ENCODE measurements around the gene PNPLA7.

The PNPLA7 gene

DNA sequence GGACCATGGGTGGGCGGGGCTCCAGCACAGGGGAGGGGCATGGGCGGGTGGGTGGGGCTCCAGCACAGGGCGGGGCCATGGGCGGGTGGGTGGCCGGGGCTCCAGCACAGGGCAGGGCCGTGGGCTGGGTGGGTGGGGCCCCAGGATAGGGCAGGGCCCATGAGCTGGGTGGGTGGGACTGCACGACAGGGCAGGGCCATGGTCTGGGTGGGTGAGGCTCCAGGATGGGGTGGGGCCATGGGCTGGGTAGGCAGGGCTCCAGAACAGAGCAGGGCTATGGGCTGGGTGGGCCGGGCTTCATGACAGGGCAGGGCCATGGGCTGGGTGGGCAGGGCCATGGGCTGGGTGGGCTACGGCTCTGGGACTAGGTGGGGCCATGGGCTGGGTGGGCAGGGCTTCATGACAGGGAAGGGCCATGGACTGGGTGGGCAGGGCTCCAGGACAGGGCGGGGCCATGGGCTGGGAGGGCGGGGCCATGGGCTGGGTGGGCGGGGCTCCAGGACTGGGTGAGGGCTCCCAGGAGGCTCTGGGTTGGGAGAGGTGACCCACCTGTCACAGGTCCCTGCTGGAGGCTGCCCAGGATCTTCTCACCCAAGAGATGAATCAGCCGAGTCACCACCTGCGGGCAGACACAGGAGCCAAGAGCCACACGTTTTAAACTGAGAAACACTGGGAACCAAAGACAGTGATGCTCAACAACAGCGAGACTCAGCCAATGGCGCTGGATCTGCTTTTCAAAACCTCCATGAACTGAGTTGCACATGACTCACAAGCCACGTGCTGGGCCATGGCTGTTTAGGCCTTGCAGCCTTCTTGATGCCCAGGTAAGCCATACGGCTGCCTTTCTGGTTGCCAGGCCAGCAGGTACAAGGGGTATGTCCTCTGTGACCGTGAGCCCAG, 57.5 kb downstream of the PNPLA7 start:
- no peak for DNase-seq

DNA sequence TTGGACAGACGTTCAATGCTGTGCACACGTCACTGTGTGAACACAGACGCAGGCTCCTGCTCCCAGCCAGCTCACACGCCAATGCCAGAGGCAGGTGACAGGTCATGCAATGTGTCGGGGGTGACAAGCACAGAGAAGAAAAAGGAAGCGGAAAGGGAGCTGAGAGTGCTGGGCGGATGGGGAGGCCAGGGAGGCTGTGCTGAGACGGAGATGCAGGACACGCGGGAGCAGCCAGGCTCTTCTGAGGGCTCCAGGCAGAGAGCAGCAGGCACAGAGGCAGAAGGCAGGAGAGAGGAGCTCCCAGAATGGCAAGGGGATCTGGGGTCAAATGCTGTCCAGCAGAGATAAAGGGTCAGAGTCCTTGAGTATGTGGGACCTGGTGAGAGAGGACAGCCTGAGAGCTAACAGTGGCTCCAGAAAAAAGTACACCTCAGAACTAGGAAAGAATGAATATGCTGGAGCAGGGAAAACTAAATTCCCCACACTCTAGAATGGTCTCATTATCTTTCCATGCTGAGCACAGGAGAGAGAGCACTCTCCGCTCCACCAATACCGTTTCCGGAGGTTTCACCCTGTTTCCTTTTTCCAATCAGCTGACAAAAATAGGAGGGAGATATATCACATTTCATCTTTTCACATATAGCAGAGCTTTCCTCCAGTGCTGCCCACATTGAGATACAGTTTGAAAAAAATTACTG, 58.3 kb downstream of the PNPLA7 start:
- no peak for DNase-seq

DNA sequence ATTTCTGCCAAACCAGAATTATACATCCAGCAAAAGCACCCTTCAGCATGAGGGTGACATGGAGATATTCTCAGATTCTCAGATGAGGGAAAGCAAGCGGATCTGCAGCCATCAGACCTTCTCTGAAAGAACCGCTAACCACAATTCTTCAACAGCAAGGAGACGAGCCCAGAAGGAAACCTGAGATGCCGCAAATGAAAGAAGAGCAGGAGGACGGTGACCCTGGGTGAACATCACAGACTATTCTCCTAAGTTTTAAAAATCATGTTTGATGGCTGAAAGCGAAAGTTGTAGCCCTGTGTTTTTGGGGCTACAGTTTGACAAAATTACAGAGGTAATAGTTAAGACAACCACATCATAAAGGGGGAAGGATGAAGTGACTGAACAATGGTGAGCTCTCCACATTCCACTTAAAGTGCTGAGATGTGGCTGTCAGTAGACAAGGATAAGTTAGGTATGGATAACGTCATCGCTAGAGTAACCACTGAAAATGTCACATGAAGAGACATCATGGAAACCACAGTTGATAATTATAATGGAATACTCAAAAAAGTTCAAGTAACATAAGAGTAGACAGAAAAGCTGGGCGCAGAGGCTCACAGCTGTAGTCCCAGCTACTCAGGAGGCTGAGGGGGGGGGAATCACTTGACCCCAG, 59.5 kb downstream of the PNPLA7 start:
- DNase-seq, result no peak

DNA sequence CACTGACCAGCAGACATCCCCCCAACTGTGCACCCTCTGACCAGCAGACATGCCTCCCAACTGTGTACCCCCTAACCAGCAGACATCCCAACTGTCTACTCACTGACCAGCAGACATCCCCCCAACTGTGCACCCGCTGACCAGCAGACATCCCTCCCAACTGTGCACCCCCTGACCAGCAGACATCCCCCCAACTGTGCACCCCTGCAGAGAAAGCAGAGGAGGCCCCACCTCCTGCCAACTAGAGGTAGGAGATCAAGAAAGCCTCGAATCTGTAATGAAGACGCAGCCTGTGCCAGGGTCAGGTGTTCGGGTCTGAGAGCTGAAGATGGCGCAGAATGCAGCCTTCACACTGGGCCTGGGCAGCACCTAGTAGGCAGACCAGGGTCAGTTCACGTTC, 61.3 kb downstream of the PNPLA7 start:
- DNase-seq, result no peak

DNA sequence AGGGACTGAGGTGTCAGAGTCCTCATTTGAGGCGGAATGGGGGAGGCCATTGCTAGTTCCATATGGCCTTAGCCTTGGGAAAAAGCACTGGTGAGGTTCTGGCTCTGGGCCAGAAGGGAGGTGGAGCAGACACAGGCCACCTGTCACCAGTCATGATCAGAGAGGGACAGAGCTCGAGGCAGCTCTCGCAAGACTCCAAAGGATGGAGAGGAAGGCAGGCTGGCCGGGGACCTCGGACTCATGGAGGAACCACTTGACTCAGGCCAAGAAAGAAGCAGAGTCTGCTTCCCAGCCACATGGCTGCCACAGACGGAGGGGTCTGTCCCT, 61.9 kb downstream of the PNPLA7 start:
- DNase-seq, result no peak

DNA sequence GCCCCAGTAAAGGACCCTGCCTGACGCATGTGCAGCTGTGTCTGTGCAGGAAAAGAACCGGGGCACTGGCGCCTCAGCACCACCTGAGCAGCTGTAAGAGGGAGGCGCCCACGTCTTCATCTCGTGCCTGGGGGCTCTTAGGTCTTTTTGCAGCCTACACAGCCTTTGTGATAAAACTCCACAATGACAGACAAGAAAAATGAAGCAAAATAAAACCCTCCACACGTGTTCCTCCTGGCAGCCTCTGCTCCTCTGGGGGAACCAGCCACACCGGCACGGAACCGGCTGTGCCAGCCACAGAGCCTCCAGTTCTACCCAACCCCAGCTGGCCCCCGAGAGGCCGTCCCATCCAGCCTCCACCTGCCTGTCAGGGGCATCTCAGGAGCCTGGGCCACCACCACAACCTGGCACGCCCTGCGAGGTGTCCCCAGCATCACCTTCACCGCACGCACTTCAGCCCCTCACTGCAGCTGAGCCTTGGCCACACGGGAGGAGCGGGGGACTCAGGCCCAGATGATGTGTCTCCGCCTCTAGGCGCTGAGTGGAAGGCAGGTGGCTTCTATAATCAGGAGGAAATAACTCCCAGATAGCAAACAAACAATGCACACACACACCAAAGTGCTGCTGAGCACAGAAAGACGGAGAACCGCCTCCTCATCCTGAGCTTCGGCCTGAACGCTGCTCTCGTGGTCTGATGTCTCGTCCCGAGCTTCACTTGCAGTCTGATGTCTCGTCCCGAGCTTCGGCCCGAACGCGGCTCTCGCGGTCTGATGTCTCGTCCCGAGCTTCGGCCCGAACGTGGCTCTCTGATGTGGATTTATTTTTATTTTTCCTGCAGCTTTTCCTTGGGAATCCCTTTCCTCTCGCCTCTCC, 62.5 kb downstream of the PNPLA7 start:
- DNase-seq, result no peak

DNA sequence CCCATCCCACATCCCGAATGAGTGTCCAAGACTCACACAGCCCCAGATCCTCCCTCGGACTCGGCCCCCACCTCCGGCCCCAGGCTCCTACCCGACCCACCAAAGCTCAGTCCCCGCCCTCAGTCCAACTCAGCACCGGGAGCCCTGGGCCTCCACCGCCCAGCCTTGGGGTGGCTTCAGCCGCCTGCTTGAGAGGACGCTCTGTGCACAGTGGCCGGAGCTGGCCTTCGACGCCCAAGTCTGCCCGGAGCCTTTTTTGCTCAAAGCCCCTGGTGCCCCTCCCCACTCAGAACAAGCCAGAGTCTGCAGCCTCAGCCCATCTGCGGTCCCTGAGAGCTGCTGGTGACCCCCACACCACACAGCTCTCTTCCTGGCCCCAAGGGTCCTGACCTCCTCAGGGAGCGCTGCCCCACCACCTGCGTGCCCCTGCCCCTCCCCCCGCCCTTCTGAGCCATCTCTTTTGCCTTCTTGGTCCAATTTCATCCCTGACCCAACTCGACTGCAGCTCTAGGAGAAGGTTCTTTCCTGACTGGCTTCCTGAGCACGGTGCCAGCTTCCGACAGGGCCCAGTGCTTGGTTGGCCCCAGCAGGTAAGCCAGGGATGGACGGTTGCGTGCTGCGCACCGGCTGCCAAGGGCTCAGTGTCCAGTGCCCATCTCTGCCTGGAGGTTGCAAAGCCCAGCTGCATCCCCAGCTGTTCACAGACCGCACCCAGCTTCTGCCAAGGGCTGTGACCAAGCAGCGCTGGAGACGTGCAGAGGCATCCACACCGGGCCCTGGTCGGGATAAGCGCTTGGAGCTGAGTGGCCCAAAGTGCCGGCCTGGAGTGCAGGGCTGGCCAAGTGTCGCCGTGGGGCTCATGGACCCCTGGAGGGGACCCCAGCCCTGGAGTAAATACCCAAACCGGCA, 63.4 kb downstream of the PNPLA7 start:
- no peak for DNase-seq

DNA sequence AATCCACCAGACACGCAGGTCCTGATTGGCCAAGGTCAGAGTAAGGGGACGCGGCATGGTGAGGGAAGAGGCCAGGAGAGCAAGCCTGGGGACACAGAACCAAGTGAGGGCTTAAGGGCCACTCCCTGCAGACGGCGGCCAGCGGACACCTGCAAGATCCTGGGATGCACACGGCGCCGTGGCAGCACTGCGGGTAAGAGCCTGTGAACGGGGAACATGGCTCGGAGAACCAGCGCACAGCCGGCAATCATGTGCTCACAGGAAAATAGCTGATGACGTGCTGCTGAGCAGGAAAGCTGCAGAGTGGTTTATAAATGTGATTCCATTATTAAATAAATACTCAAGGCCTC, 64.1 kb downstream of the PNPLA7 start:
- DNase-seq, result no peak

DNA sequence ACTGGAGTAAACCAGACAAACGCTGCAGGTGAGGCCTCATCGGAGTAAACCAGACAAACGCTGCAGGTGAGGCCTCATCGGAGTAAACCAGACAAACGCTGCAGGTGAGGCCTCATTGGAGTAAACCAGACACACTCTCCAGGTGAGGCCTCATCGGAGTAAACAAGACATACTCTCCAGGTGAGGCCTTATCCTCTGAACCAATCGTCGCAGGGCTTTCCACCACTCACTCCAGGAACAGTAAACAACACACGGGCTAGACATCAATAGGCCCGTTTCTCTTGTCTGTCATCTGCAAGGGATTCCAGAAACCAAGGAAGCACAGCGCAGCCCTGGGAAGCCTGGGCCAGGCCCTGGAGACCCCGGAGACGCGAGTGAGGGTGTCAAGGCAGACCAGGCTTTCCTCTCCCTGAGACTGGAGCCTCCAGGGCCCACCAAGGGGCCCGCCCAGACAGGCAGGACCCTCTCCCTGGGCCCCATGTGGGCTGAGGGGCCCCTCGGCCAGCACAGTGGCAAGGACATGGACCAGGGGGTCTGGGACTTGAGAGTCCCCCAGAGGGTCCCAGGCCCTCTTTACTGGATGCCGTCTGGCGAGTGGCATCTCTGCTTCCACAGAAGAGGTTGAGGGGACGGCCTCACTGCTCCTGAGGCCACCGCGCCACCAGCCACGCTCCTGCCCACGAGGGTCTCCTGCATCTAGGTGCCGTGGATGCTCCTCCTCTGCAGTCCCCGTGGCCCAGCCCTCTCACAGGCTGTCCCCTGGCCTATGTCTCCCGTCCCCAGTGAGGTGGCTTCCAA, 64.7 kb downstream of the PNPLA7 start:
- DNase-seq, result no peak

DNA sequence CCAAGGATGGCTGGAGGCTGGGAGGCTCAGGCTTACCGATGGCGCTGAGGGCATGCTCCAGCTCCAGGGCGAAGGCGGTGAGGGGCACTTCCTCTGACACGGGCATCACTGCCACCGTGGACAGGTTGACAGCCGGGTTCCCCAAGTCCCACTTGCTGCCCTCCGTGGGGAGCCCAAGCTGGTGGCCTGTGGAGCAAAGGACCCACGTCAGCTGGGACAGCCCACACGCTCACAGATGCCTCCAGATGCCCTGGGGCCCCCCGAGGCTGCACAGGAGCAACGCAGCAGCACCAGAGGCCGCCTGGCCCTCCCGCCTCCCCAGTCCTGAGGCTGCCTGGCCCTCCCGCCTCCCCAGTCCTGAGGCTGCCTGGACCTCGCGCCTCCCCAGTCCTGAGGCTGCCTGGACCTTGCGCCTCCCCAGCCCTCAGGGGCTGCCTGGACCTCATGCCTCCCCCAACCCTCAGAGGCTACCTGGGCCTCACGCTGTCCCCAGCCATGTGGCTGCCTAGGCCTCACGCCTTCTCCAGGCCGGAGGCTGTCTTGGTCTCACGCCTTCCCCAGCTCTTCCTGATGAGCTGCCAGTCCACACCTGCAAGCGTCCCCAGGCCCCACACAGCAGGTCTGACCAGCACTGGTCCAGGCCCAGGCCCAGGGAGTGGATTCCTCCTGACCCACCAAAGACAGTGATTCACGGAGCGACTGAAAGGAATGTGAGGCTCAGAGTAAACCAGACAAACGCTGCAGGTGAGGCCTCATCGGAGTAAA, 65.5 kb downstream of the PNPLA7 start:
- no peak for DNase-seq

DNA sequence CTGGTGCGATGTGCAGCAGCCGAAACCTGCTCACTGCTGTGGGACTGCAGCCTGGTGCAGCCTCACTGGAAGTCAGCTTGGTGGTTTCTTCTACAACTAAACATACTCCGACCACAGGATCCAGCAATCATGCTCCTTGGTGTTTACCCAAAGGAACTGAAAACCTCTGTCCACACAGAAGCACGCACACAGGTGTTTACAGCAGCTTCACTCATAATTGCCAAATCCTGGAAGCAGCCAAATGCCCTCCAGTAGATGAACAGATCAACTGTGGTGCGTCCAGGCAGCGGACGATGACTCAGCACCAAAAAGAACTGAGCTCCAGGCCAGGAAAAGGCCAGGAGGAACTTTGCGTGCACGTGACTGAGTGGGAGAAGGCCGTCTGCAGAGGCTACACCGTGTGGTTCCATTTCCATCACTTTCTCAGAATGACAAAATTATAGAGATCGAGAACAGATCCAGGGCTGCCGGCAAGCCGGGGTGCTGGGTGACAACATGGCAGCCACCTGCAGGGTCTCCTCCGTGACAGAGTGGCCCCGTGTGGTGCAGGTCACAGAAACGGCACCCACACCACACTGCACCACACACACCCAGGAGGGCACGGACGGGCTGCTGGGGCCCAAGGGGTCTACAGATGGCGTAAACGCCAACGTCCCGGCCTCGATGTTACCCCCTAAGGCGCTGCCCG, 68.0 kb downstream of the PNPLA7 start:
- no peak for DNase-seq

DNA sequence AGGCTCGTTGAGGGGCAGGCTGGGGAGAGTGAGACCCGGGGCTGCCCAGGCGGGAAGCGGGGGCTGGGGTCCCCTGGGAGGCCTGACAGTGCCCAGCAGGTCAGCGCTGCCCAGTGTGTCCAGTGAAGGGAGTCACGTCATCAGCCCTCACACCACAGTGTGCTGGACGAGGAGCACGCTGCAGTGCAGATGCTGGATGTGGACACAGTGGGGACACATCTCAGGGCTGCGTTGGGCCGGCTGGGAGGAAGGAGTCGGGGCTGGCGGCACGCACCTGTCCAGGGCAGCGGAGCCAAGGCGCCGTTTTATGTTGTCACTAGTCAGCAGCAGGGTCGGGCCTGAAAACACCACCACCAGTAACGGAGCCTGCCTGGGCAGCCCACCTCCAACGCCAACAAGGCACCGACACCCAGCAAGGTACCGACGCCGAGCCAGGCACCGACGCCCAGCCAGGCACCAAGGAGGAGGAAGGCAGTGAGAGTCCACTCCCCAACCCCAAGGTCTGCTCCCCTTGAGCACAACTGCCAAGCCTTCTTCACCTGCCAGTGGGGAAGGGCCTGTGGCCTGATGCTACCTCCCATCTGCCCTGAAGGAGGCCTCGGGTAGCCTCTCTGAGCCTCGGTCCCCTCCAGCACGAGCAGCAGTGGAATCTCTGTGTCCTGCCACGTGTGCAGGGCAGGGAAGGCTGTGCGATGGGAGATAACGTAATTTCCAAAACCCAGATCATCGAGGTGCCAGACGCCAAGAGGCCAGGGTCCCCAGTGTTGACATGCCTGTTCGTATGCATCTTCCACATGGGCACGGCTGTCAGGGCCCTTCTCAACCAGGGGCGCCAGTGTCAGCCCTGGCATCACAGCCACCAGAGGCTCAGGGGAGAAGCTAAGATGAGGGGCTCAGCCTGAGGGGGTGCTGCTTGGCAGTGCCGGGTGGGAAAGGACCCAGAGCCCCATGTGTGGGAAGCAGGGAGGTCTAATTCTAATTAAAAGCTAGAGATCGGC, 69.2 kb downstream of the PNPLA7 start:
- DNase-seq, result no peak

DNA sequence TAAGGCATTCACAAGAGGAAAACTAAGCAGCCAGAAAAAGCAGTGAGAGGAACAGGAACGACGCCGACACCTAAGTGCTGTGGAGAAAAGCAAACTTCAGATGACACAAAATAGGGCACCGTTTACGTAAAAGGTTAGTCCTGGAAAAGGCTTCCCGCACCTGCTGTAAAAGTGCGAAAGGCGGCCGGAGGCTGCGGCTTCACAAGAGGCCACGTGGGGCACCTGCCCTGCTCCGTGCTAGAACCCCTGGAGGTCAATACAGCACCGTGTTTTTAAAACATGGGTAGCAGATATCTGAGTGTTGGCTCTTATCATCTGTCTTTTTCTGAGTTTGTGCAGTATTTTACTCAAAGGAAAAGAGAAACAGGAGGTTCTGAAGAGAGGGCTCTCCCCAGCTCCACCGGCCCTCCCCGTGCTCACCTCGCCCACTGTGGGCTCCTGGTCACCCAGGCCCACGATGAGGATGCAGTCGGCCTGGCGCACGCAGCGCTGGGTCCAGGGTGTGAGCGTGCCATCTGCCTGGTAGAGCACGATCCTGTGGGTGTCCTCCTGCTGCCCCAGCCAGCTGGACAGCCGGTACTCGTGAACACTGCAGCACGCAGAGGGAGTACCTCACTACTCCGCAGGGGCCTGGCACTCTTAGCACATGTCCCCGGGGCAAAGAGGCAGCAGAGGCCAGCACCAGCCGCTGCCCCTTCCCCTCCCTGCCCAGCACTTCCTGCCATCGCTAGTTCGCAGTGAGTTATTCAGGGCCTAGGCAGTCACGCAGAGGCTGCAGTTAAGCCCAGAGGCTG, 70.1 kb downstream of the PNPLA7 start:
- no peak for DNase-seq

DNA sequence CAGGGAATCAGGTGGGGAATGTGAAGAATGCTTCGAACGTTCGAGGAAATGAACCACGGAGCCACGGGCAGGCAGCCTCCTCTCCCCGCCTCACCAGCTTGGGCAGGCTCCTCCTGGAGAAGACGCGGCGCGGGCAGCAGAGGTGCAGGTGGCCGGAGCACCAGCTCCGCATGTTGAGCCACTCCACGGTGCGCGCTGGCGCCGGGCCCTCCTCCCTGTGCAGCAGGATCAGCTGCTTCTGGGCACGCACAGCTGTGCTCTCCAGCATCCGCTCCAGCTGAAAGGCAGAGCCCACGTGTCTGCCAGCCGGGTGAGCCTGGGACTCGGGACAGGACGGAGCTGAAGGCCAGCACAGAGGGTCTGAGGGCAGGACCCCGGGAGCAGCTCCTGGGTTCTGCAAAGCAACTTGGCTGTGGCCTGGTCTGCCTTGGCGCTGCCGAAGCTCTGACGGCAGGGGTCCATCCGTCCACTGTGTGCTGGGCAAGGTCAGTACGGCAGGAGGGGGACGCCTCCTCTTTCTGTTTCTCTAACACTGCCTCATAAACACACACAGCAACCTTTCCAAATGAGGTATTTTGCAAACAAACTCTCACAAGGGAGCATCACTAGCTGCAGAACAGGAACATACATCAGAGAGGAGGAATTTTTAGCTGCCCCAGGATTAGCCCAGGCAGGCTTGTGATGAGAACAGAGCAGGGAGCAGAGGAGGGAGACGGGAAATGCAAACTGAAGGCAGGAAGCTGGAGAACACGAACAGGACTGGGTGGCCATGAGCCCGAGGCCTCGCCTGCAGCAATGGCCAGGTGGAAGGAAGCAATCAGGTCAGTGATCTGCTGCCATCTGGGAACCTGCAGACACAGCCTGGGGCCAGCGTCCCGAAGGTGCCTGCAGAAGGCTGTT, 71.0 kb downstream of the PNPLA7 start:
- DNase-seq, result no peak

DNA sequence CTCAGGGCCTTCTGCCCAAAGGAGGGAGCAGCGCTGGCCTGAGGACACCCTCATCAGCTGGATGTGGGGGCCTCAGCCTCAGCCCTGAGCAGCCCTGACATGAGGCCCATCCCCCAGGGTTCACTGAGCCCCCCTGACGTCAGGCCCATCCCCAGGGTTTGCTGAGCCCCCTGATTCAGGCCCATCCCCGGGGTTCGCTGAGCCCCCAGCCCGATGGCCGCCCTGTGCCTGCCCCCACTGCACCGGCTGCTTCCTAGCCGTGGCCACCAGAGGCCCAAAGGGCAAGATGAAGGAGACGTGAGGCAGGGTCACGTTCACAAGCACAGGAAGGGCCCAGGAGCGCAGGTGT, 71.6 kb downstream of the PNPLA7 start:
- DNase-seq, result no peak

DNA sequence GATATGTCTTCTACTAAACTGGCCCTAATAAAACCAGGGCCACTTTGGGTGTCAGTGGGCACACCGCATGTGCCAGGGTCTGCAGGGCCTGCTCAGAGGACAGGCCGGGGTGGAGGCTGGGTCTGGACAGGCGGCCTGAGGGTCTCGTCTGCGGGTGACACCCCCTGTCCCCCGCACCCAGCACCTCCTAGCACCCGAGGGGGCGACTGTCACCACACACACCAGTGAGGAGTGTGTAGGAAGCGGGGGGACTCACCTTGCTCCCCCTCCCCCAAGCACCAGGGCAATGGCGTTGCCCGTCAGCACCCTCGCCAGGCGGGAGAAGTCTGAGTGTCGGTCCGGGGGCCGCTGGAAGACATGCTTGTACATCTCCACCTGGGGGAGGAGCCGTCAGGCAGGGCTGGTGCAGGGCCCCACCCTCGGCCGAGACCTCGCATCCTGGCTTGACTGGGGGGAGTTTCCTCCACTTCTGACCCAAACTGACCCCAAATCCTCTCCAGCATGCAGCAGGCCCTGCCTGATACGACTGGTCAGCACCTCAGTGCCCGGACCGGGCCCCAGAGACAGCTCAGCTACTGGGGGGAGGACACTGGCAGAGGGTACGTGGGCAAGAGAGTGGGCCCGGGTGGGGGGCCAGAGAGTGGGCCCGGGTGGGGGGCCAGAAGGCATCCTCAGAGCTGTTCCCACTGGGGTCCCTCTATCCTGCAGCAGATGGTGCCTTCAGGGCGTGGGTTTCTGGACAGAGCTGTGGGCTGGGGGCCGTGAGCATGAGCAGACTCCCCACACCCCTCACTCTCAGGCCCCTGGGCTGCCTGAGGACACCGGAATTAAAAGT, 72.2 kb downstream of the PNPLA7 start:
- DNase-seq, result no peak

All from NCI-H1930 (cell line).